ENCODE measurements around the gene ACTR3C.

Gene ACTR3C

GRCh38 chr7:150341263-150342120 lies 18.1 kb upstream of the ACTR3C start, which contains the start of gene RARRES2:
TSS of gene RARRES2 (minus strand) at chr7:150341629. CDS start at chr7:150340609, 1,020 bp downstream.
- H3K4me3 ChIP-seq (ENCODE audit: low read depth, low read length): no peak within 1 kb of the TSS
- TF ChIP-seq, protein P1, sequence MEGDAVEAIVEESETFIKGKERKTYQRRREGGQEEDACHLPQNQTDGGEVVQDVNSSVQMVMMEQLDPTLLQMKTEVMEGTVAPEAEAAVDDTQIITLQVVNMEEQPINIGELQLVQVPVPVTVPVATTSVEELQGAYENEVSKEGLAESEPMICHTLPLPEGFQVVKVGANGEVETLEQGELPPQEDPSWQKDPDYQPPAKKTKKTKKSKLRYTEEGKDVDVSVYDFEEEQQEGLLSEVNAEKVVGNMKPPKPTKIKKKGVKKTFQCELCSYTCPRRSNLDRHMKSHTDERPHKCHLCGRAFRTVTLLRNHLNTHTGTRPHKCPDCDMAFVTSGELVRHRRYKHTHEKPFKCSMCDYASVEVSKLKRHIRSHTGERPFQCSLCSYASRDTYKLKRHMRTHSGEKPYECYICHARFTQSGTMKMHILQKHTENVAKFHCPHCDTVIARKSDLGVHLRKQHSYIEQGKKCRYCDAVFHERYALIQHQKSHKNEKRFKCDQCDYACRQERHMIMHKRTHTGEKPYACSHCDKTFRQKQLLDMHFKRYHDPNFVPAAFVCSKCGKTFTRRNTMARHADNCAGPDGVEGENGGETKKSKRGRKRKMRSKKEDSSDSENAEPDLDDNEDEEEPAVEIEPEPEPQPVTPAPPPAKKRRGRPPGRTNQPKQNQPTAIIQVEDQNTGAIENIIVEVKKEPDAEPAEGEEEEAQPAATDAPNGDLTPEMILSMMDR (IDR thresholded peaks at IDR 0.05; ENCODE audit: insufficient read depth, low read depth, low read length, missing control alignments): no peak
- DNase-seq (ENCODE audit: low read depth): no peak

DNA sequence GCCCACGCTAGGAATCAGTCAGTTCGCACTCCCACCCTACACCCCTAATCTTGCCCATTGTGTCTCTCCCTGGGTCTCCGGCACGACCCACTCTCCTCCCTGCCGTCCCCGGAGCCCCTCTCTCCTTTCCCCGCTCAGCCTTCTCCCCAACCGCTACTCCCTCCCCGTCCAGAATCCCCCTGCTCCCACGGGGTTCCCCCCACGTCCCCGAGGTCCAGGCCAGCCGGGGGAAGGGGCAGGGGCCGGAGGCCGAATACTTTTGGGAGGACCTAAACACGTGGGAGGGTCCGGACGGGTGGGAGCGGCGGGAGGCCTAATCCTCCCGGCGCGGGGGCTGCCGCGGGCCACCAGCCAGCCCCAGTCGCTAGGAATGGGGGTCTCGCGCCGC lies 17.5 kb upstream of the ACTR3C start:
- no peak for DNase-seq (ENCODE audit: low read depth)
- no peak overlapping the region for H3K4me3 ChIP-seq (ENCODE audit: low read depth, low read length)
- TF ChIP-seq, protein P1 (IDR thresholded peaks at IDR 0.05; ENCODE audit: insufficient read depth, low read depth, low read length, missing control alignments): no peak

- no peak for DNase-seq (ENCODE audit: low read depth)
- H3K4me3 ChIP-seq (ENCODE audit: low read depth, low read length): no peak overlapping the region
- TF ChIP-seq, protein P1 (IDR thresholded peaks at IDR 0.05; ENCODE audit: insufficient read depth, low read depth, low read length, missing control alignments): no peak
These were observed 16.8 kb upstream of the ACTR3C start for GRCh38 chr7:150340024-150340749.

- DNase-seq (ENCODE audit: low read depth): no peak
- TF ChIP-seq, protein P1 (IDR thresholded peaks at IDR 0.05; ENCODE audit: insufficient read depth, low read depth, low read length, missing control alignments): no peak
- H3K4me3 ChIP-seq (ENCODE audit: low read depth, low read length): no peak overlapping the region
These were observed 16.1 kb upstream of the ACTR3C start for GRCh38 chr7:150339409-150339809.

DNA sequence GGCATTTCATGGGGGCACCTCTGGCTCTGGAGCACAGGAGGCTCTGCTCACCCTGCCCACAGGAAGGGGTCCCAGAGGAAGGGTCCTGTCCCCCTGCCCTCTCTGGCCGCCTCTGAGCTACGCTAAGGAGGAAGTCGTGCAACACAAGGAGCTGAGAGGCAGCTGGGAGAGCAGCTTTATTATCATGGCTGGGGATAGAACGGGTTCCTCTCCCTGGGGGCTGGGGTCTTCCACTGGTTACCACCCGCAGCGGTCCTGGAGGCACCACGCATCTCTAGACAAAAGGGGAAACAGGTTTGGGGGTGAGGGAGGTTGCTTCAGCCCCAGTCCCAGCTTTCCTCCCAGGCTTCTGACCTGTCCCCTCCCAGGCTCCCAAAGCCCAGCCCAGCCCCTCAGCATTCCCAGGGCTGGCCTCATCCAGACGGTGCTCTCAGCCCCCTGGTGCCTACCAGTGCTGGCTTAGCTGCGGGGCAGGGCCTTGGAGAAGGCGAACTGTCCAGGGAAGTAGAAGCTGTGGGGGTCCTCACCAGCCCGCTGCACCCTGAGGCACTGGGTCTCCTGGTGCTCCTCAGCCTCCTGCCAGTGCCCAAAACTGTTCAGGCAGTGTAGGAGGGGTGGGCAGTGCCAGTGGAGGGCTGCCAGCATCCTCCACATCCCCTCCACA lies 15.0 kb upstream of the ACTR3C start:
- H3K4me3 ChIP-seq (ENCODE audit: low read depth, low read length): no peak overlapping the region
- TF ChIP-seq, protein P1 (IDR thresholded peaks at IDR 0.05; ENCODE audit: insufficient read depth, low read depth, low read length, missing control alignments): no peak
- DNase-seq (ENCODE audit: low read depth): no peak

GRCh38 chr7:150337659-150338081 lies 14.3 kb upstream of the ACTR3C start:
- TF ChIP-seq, protein P1 (IDR thresholded peaks at IDR 0.05; ENCODE audit: insufficient read depth, low read depth, low read length, missing control alignments): no peak
- H3K4me3 ChIP-seq (ENCODE audit: low read depth, low read length): no peak overlapping the region
- DNase-seq (ENCODE audit: low read depth): no peak
